IPS-15b (cell line): ENCODE data around the gene FZR1.

Experiments used
- H3K27me3 ChIP-seq: one replicate; pipeline ENCODE4 v1.6.1; 2013; ENCODE audit warnings: low read length; ENCODE audit not compliant: control insufficient read depth, insufficient read depth
- H3K36me3 ChIP-seq: one replicate; pipeline ENCODE4 v1.6.1; 2013; ENCODE audit warnings: low read length; ENCODE audit not compliant: control insufficient read depth, insufficient read depth
- H3K4me1 ChIP-seq: one replicate; pipeline ENCODE4 v1.6.1; 2013; ENCODE audit warnings: mild to moderate bottlenecking, low read length; ENCODE audit not compliant: control insufficient read depth, insufficient read depth
- H3K4me3 ChIP-seq: one replicate; pipeline ENCODE4 v1.5.1; 2013; ENCODE audit warnings: low read depth, low read length
- H3K9ac ChIP-seq: one replicate; pipeline ENCODE4 v1.6.1; 2013; ENCODE audit warnings: low read depth, mild to moderate bottlenecking, low read length
- H3K9me3 ChIP-seq: one replicate; pipeline ENCODE4 v1.6.1; 2013; ENCODE audit warnings: mild to moderate bottlenecking, low read length; ENCODE audit not compliant: control insufficient read depth, insufficient read depth

The FZR1 gene

GRCh38 chr19:3538258-3538929 is 32.3 kb downstream of the FZR1 start:
- Histone ChIP-seq H3K36me3 (peaks cover 25% of the 10 kb centered on the region), H3K4me1 (peaks cover 5% of the 10 kb centered on the region), H3K9ac (no peak overlapping the region)

GRCh38 chr19:3538965-3539755 is 33.0 kb downstream of the FZR1 start, which contains the start of gene TEKTIP1:
Gene TEKTIP1 (plus strand): TSS chr19:3539174. CDS start chr19:3539178, 4 bp downstream.
- Histone ChIP-seq H3K9ac (no peak within 1 kb of the TSS), H3K4me3 (no peak within 1 kb of the TSS), H3K4me1 (peaks cover 5% of the 10 kb centered on the region), H3K9me3 (no peaks in the 10 kb centered on the region), H3K36me3 (peaks cover 22% of the 10 kb centered on the region), H3K27me3 (no peaks in the 10 kb centered on the region)

More at GRCh38 chr19:3538258-3538929, 32.3 kb downstream of the FZR1 start:
- no peaks in the 10 kb centered on the region for H3K27me3 ChIP-seq
- H3K4me3 ChIP-seq: no peak overlapping the region
- no peaks in the 10 kb centered on the region for H3K9me3 ChIP-seq

- Histone ChIP-seq H3K36me3 (peaks cover 17% of the 10 kb centered on the region), H3K9ac (no peak overlapping the region), H3K27me3 (no peaks in the 10 kb centered on the region), H3K9me3 (no peaks in the 10 kb centered on the region), H3K4me3 (no peak overlapping the region), H3K4me1 (peaks cover 5% of the 10 kb centered on the region)
These were observed 33.6 kb downstream of the FZR1 start for GRCh38 chr19:3539756-3540118.

- Histone ChIP-seq H3K36me3 (peaks cover 22% of the 10 kb centered on the region), H3K27me3 (no peaks in the 10 kb centered on the region), H3K9ac (no peak overlapping the region), H3K9me3 (no peaks in the 10 kb centered on the region), H3K4me1 (peaks cover 5% of the 10 kb centered on the region), H3K4me3 (no peak overlapping the region)
These were observed 37.3 kb downstream of the FZR1 start for GRCh38 chr19:3543150-3544057.

GRCh38 chr19:3544058-3544376 is 37.9 kb downstream of the FZR1 start:
- Histone ChIP-seq H3K4me1 (no peaks in the 10 kb centered on the region), H3K9ac (no peak overlapping the region), H3K27me3 (no peaks in the 10 kb centered on the region), H3K4me3 (no peak overlapping the region), H3K36me3 (peaks cover 22% of the 10 kb centered on the region), H3K9me3 (no peaks in the 10 kb centered on the region)

- H3K9me3 ChIP-seq: no peaks in the 10 kb centered on the region
- no peak overlapping the region for H3K4me3 ChIP-seq
- no peak overlapping the region for H3K9ac ChIP-seq
- no peaks in the 10 kb centered on the region for H3K4me1 ChIP-seq
- H3K36me3 ChIP-seq: peaks cover 22% of the 10 kb centered on the region
- H3K27me3 ChIP-seq: no peaks in the 10 kb centered on the region
These were observed 38.9 kb downstream of the FZR1 start for GRCh38 chr19:3544742-3545668.

- Histone ChIP-seq H3K27me3 (no peaks in the 10 kb centered on the region), H3K36me3 (peaks cover 22% of the 10 kb centered on the region), H3K9ac (no peak overlapping the region), H3K4me1 (no peaks in the 10 kb centered on the region), H3K4me3 (no peak overlapping the region), H3K9me3 (no peaks in the 10 kb centered on the region)
These were observed 39.5 kb downstream of the FZR1 start for GRCh38 chr19:3545669-3546034.

GRCh38 chr19:3546119-3546518 is 40.0 kb downstream of the FZR1 start:
- Histone ChIP-seq H3K27me3 (no peaks in the 10 kb centered on the region), H3K9me3 (no peaks in the 10 kb centered on the region), H3K36me3 (peaks cover 25% of the 10 kb centered on the region), H3K4me1 (no peaks in the 10 kb centered on the region), H3K9ac (no peak overlapping the region), H3K4me3 (no peak overlapping the region)

- Histone ChIP-seq H3K4me3 (no peak overlapping the region), H3K9me3 (no peaks in the 10 kb centered on the region), H3K36me3 (peaks cover 25% of the 10 kb centered on the region), H3K27me3 (no peaks in the 10 kb centered on the region), H3K4me1 (no peaks in the 10 kb centered on the region), H3K9ac (no peak overlapping the region)
These were observed 41.2 kb downstream of the FZR1 start for GRCh38 chr19:3547301-3547731.

GRCh38 chr19:3547767-3548282 is 41.7 kb downstream of the FZR1 start:
- Histone ChIP-seq H3K36me3 (peaks cover 23% of the 10 kb centered on the region), H3K27me3 (no peaks in the 10 kb centered on the region), H3K4me3 (no peak overlapping the region), H3K9me3 (no peaks in the 10 kb centered on the region), H3K4me1 (no peaks in the 10 kb centered on the region), H3K9ac (no peak overlapping the region)

GRCh38 chr19:3548606-3549005 is 42.5 kb downstream of the FZR1 start:
- no peak overlapping the region for H3K9ac ChIP-seq
- H3K4me3 ChIP-seq: no peak overlapping the region
- H3K27me3 ChIP-seq: no peaks in the 10 kb centered on the region
- H3K36me3 ChIP-seq: peaks cover 20% of the 10 kb centered on the region
- no peaks in the 10 kb centered on the region for H3K9me3 ChIP-seq
- no peaks in the 10 kb centered on the region for H3K4me1 ChIP-seq
